Bone marrow (tissue), 2 donors: Measurements from ENCODE around the gene SLC49A4.

Experiments used
- DNase-seq, 2 donors: peaks; one replicate each; lab custom pipeline; 2025; lab: John Stamatoyannopoulos, UW

Gene SLC49A4

GRCh38 chr3:122929188-122930062 is 134.6 kb downstream of the SLC49A4 start:
- DNase-seq, result no peak

- DNase-seq, result no peak
Observed at GRCh38 chr3:122930063-122930997, 135.5 kb downstream of the SLC49A4 start.
